Cortex of kidney (tissue), 1 donor: ENCODE measurements around the gene STAB2.
"Not testable (repeated sequence)": the region's sequence is repeated elsewhere in the genome, so short reads cannot be mapped to it uniquely, and the experiment has no call there.

Source experiments
- DNase-seq: peaks from one replicate; lab custom pipeline; 2025; lab: John Stamatoyannopoulos, UW

The STAB2 gene

DNA sequence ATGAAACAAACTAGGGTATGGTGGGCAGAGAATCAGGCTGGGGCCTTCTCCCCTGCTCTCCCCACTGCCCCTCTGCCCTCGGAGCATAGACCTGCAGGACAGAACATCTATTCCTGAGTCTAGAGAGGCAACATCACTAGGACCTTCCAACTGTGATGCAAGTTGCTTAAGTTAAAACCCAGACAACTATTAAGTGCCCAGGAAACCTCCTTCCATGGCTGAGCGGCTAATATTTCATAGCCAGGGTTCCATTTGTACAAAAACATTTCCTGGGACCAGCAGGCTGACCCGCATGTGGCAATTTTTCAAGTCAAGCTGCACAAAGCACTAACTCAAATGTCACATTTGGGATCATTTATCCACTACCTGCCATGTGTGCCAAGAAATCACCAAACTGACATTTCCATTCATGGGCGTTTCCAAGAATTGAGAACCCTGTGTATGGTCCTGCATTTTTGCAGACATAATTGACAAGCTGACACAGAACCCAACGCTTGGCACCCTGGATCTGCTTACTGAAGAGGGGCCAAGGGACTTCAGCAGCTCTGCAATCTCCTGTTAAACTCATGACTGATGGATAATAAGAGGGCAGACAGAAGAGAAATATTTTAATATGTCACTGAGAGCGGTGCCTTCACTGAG lies 221.3 kb downstream of the STAB2 start:
- DNase-seq, result no peak

DNA sequence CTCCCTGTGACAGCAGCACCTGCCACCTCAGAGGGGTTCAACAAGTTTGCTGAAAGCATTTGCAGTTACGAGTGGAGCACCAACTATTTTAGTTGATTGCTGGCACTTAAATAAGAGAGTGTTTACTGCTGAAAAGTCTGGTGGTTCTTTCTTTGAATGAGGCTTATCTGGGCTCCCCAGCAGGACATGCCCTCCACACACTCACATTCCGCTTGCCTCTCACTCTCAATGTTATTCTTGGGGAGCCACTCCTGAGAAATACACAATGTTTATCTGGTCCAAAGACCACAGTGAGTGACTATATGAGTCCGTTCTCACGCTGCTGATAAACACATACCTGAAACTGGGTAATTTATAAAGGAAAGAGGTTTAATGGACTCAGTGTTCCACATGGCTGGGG lies 222.1 kb downstream of the STAB2 start:
- DNase-seq, result no peak

DNA sequence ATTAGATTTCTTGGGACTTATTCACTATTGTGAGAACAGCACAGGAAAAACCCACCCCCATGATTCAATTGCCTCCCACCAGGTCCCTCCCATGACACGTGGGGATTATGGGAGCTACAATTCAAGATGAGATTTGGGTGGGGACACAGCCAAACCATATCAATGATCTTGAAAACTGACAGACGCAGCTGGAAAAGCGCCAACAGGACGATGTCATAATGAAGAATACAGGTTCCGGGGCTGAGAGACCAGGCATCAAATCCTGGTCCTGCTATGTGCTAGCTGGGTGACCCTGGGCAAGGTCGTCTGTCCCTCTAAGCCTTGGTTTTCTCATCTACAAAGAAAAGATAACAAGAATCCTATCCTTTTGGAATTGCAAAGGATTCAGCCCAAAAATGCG lies 222.6 kb downstream of the STAB2 start:
- not testable (repeated sequence) for DNase-seq

DNA sequence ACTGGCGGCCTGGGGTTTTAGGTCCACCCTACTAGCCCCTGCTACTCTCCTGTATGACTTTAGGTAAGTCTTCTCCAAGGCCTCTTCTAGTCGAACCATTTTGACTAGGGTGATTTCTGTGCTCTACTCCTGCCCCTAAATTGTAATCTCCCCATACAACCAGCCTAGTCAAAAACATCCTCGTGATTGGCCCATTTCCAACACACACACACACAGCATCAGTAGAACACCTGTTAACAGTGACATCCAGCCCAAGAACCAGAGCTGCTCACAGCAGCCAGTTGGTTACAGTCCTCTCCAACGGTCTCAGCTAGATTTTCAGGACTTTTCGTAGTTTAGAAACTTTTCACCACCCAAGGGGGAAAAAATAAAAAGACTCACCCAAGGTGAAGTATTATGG lies 223.0 kb downstream of the STAB2 start:
- no peak for DNase-seq

DNA sequence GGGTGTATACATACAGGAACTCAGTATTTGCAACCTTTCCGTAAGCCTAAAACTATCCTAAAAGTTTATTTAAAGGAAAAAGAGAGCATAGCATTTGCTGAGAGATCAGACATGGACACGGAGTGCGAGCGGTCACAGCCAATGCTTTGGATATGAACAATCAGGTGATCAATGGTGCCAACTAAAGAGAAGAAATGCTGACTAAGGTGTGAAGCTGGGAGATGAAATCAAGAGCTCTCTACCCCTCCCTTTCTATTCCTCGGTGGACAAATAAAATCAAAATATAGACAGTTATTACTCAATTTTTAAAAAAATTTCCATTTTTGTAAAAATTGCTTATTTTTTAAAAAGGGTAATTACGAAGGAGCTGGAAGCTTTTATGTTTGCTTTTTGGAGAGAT lies 224.7 kb downstream of the STAB2 start:
- DNase-seq, result no peak

DNA sequence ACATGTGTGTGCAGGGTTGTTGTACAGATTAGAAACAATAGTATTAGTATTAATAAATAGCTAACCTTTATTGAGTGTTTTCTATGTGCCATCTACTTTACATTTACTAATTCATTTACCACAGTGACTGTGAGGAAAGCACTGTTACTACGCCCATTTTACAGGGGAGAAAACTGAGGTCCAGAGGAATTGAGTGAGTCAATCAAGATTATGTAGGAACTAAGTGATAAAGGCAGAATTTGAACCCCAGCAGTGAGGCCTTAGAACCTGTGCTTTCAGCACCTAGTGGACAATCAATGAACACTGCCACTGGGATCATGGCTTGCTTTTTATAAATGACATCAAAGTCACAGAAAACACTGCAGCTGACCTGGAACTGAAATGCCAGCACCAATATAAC lies 225.7 kb downstream of the STAB2 start:
- no peak for DNase-seq

DNA sequence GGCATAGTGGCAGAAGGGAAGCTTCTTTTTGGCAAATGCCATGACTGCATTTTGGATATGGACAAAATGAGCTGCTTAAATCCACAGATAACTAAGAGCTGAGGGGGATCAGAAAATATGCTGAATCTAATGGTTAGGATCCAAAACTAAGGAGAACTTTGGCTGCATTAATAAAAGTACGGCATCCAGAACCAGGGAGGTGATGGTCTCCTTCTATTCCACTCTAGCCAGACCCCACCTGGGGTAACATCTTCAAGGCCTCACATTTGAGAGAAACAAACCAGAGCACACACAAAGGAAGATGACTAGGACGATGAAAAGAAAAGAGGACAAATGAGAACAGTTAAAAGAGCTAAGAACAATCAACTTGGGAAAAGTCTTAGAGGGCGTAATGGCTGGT lies 226.4 kb downstream of the STAB2 start:
- DNase-seq, result no peak

DNA sequence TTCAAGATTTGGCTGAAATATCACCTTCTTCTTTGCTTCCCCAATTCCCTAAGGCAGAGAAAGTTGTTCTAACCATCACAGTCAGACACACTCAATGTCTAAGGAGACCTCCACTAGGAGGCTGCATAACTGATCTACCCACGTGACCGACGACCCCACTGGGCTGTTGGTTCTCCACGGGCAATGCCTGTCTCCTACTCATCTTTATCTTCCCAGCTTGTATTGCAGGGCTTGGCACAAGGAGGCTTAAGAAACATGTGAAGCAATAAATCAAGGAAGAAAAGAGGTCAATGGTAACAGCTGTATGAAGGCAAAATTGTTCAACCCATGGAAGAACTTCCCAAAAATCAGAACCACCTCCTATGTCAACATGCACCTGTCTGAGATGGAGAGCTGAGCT lies 226.9 kb downstream of the STAB2 start:
- DNase-seq, result no peak

DNA sequence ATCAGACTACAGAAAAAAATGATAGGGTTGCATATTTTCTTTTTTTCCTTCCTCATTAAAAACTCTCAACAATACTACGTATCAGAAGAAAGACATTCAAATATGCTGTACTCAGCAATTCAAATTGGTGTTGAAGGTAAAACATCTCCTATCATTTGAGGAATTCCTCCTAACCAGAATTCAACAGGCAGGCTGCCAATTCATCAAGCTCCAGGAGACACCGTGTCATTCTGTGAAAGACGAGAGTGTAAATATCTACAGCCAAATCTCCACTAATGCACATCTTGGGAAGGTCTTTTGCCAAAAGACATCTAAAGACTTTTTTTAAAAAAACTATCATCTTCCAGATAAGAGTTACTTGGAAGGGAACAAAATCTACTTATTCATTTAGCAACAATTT lies 227.4 kb downstream of the STAB2 start:
- no peak for DNase-seq
